CD4-positive, alpha-beta memory T cell (primary cell): ENCODE results near the gene FOXJ3. TPM values are rescaled to one million over a fixed set of nuclear protein-coding genes. Genes with fewer than 3 reads are reported as not detected.
A peak's percentile ranks its signal among the peaks of the same experiment; 100 is the strongest.

ENCODE experiments used
- CTCF ChIA-PET: fragments of 350-600 bp; sonication (Branson Sonifier 250); formaldehyde crosslinking; loops from one replicate; lab custom pipeline; 2021; ENCODE audit warnings: inconsistent platforms; ENCODE audit not compliant: partially characterized antibody; lab: Charles Lee
- POLR2A ChIA-PET: fragments of 350-600 bp; sonication (Branson Sonifier 250); formaldehyde crosslinking; loops from one replicate; lab custom pipeline; 2021; ENCODE audit not compliant: partially characterized antibody; lab: Charles Lee
- DNase-seq, 5 donors: peaks; one replicate each; pipeline versions ENCODE4 v3.0.0 to v3.0.0-alpha.2; 2020 to 2022; ENCODE audit warnings: mixed read lengths in 1 of 5
- H3K27ac ChIP-seq: one replicate; pipeline ENCODE4 v1.7.0; 2013; ENCODE audit warnings: low read depth, low read length
- H3K27me3 ChIP-seq: 2 replicates; pipeline ENCODE4 v1.7.0; 2013; ENCODE audit warnings: mild to moderate bottlenecking, low read length, moderate library complexity; ENCODE audit not compliant: insufficient read depth
- H3K36me3 ChIP-seq: 2 replicates; pipeline ENCODE4 v1.7.0; 2013; ENCODE audit warnings: mild to moderate bottlenecking, low read length, moderate library complexity; ENCODE audit not compliant: insufficient read depth
- H3K4me1 ChIP-seq: 2 replicates; pipeline ENCODE4 v1.7.0; 2013; ENCODE audit warnings: mild to moderate bottlenecking, low read length, moderate library complexity; ENCODE audit not compliant: insufficient read depth
- H3K4me3 ChIP-seq, 2 donors: one replicate each; pipeline ENCODE4 v1.7.0; 2013; ENCODE audit warnings: low read length in 2 of 2, mild to moderate bottlenecking in 1 of 2
- H3K9me3 ChIP-seq, 2 donors: one replicate each; pipeline ENCODE4 v1.7.0; 2013; ENCODE audit warnings: low read length in 2 of 2, control low read depth in 1 of 2; ENCODE audit not compliant: control insufficient read depth in 1 of 2
- H3K27ac Mint-ChIP-seq, 7 donors: one replicate each; pipeline ENCODE4 v1.8.0; 2020 to 2021; ENCODE audit warnings: mixed read lengths in 7 of 7, mild to moderate bottlenecking in 6 of 7, inconsistent platforms in 3 of 7, moderate library complexity in 3 of 7
- H3K27me3 Mint-ChIP-seq, 2 donors: one replicate each; pipeline ENCODE4 v1.8.0; 2020 to 2021; ENCODE audit warnings: mixed read lengths in 2 of 2
- H3K36me3 Mint-ChIP-seq, 2 donors: one replicate each; pipeline ENCODE4 v1.8.0; 2020 to 2021; ENCODE audit warnings: mixed read lengths in 2 of 2, inconsistent platforms in 1 of 2, mild to moderate bottlenecking in 1 of 2
- H3K4me1 Mint-ChIP-seq, 4 donors: one replicate each; pipeline ENCODE4 v1.8.0; 2020 to 2021; ENCODE audit warnings: mixed read lengths in 4 of 4, mild to moderate bottlenecking in 1 of 4
- H3K4me3 Mint-ChIP-seq, 8 donors: one replicate each; pipeline ENCODE4 v1.8.0; 2020 to 2021; ENCODE audit warnings: mixed read lengths in 8 of 8, mild to moderate bottlenecking in 7 of 8, moderate library complexity in 6 of 8, inconsistent platforms in 3 of 8
- H3K9me3 Mint-ChIP-seq, 8 donors: one replicate each; pipeline ENCODE4 v1.8.0; 2020 to 2021; ENCODE audit warnings: mixed read lengths in 8 of 8, mild to moderate bottlenecking in 5 of 8, inconsistent platforms in 3 of 8, moderate library complexity in 1 of 8
- intact Hi-C: fragments of 100-400 bp; cut with micrococcal nuclease; formaldehyde crosslinking; loops from one replicate; pipeline ENCODE4 v1.15.1; 2023
- polyA plus RNA-seq, 2 donors: library from polyadenylated mRNA; unstranded; fragments of 300-500 nt; fragmentation: Illumina TruSeq; gene quantifications; one replicate each; pipeline ENCODE4 v1.2.3, GENCODE V29; 2021
- total RNA-seq, 2 experiments: library from RNA; stranded (reverse); gene quantifications; one replicate each; pipeline ENCODE4 v1.2.3, GENCODE V29; 2021

Gene FOXJ3
- total and polyA plus RNA-seq, 4 experiments from 2014 or later, result 23.7 to 102 (median 72.0) TPM

DNA sequence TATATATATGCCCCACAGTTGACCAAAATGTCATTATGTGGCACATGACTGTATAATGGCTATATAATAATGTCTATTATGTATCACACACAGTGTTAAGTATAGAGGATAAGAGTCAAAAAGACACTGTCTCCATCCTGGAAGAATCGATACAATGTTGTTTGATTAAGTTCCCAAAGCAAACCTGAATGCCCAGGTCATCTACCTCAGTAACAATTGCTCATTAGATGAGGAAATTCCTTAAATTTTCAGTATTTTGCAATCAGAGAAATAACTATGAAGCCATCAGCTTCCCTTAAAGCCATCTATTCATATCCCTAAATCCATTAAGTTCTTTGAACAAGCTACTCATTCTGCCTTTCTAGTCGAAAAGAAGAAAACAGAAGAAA lies 10.0 kb downstream of the FOXJ3 start:
- no peaks in the 10 kb centered on the region for H3K9me3 Mint-ChIP-seq
- no peaks in the 10 kb centered on the region for H3K9me3 ChIP-seq
- H3K36me3 Mint-ChIP-seq, result peaks cover 2 to 19% of the 10 kb centered on the region in 2 donors
- ChIA-PET CTCF (interaction anchor here (0.8 to 0.9 kb wide), 2 partner anchors 9 to 20 kb away, joined by 3 read pairs; no protein-coding TSS in a partner anchor), POLR2A (interaction anchor here (1.0 to 1.5 kb wide), 4 partner anchors 9 to 358 kb away, joined by 3 to 8 read pairs (median 4); no protein-coding TSS in a partner anchor)
- no peaks in the 10 kb centered on the region for H3K27me3 Mint-ChIP-seq
- H3K4me3 ChIP-seq, result no peak overlapping the region
- no peaks in the 10 kb centered on the region for H3K36me3 ChIP-seq
- H3K27ac ChIP-seq, result no peak overlapping the region
- H3K4me1 Mint-ChIP-seq, result peaks cover 68 to 95% (median 84%) of the 10 kb centered on the region in 4 donors
- H3K27me3 ChIP-seq, result no peaks in the 10 kb centered on the region
- H3K4me1 ChIP-seq, result peaks cover 90% of the 10 kb centered on the region
- intact Hi-C loops, result no loop called here
- DNase-seq, result no peak
- H3K27ac Mint-ChIP-seq, result peak overlapping the region in 4 of 7 donors; percentile 14 to 77 (median 56)
- H3K4me3 Mint-ChIP-seq, result peak overlapping the region in 2 of 8 donors; percentile 38 to 53

DNA sequence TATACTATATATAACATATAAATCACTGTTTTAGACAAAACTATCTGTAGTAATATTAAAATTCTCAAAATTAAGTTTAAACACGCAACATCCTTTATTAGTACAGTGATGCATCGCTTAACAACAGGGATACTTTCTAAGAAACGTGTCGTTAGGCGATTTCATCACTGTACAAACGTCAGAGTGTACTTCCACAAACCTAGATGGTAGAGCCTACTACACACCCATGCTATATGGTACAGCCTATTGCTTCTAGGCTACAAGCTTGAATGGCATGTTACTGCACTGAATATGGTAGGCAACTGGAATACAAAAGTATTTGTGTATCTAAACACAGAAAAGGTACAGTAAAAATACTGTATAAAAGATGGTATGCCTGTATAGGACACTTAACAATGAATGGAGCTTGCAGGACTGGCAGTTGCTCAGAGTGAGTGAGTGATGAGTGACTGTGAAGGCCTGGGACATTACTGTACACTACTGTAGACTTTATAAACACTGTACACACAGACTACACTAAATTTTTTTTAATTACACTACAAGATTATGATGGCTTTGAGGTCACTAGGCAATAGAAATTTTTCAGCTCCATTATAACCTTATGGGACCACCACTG lies 10.5 kb downstream of the FOXJ3 start:
- H3K4me1 Mint-ChIP-seq, result peaks cover 70 to 95% (median 84%) of the 10 kb centered on the region in 4 donors

DNA sequence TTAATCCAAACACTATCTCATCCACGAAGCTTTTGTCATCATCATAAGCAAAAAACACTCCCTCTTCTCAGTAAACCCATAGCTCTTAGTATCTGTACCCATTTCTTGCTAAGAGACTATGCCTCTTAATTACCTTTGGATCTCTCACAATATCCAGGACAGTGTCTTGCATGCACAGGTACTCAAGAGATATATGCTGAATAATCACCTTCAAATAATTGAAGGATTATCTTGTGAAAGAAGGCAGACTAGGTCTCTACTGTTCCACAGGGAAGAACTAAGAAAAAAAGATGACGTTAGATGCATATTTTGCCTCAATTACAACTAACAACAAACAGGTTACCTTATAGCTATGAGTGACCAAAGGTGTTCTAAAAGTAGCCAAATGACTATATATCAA lies 11.5 kb downstream of the FOXJ3 start:
- no peaks in the 10 kb centered on the region for H3K9me3 Mint-ChIP-seq
- Histone ChIP-seq H3K9me3 (no peaks in the 10 kb centered on the region), H3K4me3 (no peak overlapping the region), H3K36me3 (no peaks in the 10 kb centered on the region), H3K27ac (no peak overlapping the region), H3K27me3 (no peaks in the 10 kb centered on the region), H3K4me1 (peaks cover 93% of the 10 kb centered on the region)
- H3K36me3 Mint-ChIP-seq, result peaks cover 2 to 19% of the 10 kb centered on the region in 2 donors
- H3K27me3 Mint-ChIP-seq, result no peaks in the 10 kb centered on the region
- intact Hi-C loops, result no loop called here
- H3K27ac Mint-ChIP-seq, result peak overlapping the region in 5 of 7 donors; percentile 8 to 85 (median 77)
- POLR2A ChIA-PET, result interaction anchor here (0.7 to 1.8 kb wide), 3 partner anchors 9 to 140 kb away, joined by 3 to 6 read pairs (median 3); partner anchors contain the start of gene CCDC30
- H3K4me3 Mint-ChIP-seq, result peak overlapping the region in 2 of 8 donors; percentile 5 to 45
- no peak for DNase-seq
- CTCF ChIA-PET, result interaction anchor here (1.3 to 1.4 kb wide), 2 partner anchors 8 to 11 kb away, joined by 4 to 7 read pairs; partner anchors contain the start of gene FOXJ3
- H3K4me1 Mint-ChIP-seq, result peaks cover 70 to 95% (median 88%) of the 10 kb centered on the region in 4 donors

More for the DNA sequence above, 10.5 kb downstream of the FOXJ3 start:
- peak overlapping the region in 3 of 7 donors; percentile 48 to 77 (median 57) for H3K27ac Mint-ChIP-seq
- intact Hi-C loops, result no loop called here
- Histone ChIP-seq H3K4me3 (no peak overlapping the region), H3K4me1 (peaks cover 92% of the 10 kb centered on the region), H3K27me3 (no peaks in the 10 kb centered on the region), H3K36me3 (no peaks in the 10 kb centered on the region), H3K9me3 (no peaks in the 10 kb centered on the region), H3K27ac (no peak overlapping the region)
- H3K4me3 Mint-ChIP-seq, result peak overlapping the region in 2 of 8 donors; percentile 6 to 20
- CTCF ChIA-PET, result interaction anchor here (0.8 to 1.3 kb wide), 3 partner anchors 8 to 20 kb away, joined by 3 to 4 read pairs (median 3); no protein-coding TSS in a partner anchor
- H3K27me3 Mint-ChIP-seq, result no peaks in the 10 kb centered on the region
- DNase-seq, result no peak
- no peaks in the 10 kb centered on the region for H3K9me3 Mint-ChIP-seq
- peaks cover 2 to 19% of the 10 kb centered on the region in 2 donors for H3K36me3 Mint-ChIP-seq
- POLR2A ChIA-PET, result interaction anchor here (0.7 to 1.8 kb wide), 5 partner anchors 9 to 359 kb away, joined by 3 to 8 read pairs (median 5); partner anchors contain the start of gene CCDC30

DNA sequence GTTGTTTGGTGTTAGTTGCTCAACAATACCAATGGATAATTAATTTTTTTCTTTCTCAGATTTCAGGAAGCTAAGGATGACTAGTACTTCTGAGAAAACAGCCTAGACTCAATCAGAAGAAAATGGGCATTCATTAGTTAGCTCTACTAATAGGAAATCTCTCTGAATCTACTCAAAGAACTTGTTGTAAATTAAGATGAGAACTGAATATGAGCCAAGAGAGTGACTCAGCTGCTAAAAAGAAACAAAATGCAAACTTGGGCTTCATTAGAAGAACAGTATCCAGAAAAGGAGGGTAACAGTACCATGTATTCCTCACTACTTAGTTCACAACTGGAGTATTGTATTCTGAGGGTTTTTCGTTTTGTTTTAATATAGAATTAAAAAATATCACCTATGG lies 12.5 kb downstream of the FOXJ3 start:
- CTCF ChIA-PET, result interaction anchor here (1.4 kb wide), 1 partner anchor 12 kb away, joined by 7 read pairs; the partner anchor contains the start of gene FOXJ3
- no peaks in the 10 kb centered on the region for H3K9me3 Mint-ChIP-seq
- peaks cover 93% of the 10 kb centered on the region for H3K4me1 ChIP-seq

DNA sequence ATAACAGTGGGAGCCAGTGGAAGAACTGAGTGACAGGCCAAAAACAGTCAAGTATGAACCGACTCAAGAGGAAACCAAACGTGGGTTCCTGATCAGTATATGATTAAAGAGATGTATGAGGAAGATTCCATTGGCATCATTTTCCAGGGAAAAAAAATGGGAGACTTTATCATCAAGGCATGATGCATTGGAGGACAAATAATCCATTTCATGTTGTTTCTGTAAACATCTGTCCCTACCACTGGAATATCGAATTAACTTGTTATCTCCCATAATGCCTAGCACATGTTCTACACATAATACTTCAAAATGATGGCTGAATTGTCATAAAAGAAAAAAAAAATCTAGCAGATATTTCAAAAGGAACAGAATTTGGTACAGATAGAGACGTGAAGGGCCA lies 13.3 kb downstream of the FOXJ3 start:
- CTCF ChIA-PET, result no interaction called here
- POLR2A ChIA-PET, result interaction anchor here (3.3 kb wide), 1 partner anchor 12 kb away, joined by 32 read pairs; the partner anchor contains the start of gene FOXJ3
- H3K27ac Mint-ChIP-seq, result peak overlapping the region; percentile 71 to 91 (median 85)

More for the DNA sequence above, 12.5 kb downstream of the FOXJ3 start:
- Histone ChIP-seq H3K4me3 (no peak overlapping the region), H3K27me3 (no peaks in the 10 kb centered on the region), H3K27ac (no peak overlapping the region), H3K36me3 (no peaks in the 10 kb centered on the region), H3K9me3 (no peaks in the 10 kb centered on the region)
- POLR2A ChIA-PET, result interaction anchor here (1.7 to 1.8 kb wide), 2 partner anchors 10 to 12 kb away, joined by 3 to 6 read pairs; no protein-coding TSS in a partner anchor
- intact Hi-C loops, result no loop called here
- DNase-seq, result no peak
- H3K36me3 Mint-ChIP-seq, result peaks cover 2 to 19% of the 10 kb centered on the region in 2 donors
- H3K27ac Mint-ChIP-seq, result peak overlapping the region; percentile 1 to 89 (median 77)
- H3K27me3 Mint-ChIP-seq, result no peaks in the 10 kb centered on the region
- H3K4me1 Mint-ChIP-seq, result peaks cover 69 to 95% (median 87%) of the 10 kb centered on the region in 4 donors
- peak overlapping the region in 2 of 8 donors; percentile 23 to 33 for H3K4me3 Mint-ChIP-seq

DNA sequence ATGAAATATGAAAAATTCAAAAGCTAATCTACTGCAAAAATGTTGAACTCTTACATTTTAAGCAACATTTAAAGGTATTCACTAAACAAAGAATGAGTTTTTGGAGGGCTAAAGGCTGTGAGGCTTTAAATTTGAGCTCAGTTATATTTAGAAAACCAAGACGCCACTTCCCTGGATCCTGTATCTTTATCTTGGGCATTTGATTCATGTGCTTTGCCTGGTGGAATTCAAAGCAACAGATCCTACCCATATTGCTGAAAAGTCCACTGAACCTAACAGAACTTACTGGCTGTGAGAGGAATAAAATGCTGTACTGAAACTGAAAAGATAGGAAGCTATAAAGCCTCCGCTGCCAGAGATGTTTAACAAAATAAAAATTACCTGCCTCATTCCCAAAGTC lies 14.3 kb downstream of the FOXJ3 start:
- Histone ChIP-seq H3K27me3 (no peaks in the 10 kb centered on the region), H3K27ac (peak overlapping the region; percentile 51), H3K9me3 (no peaks in the 10 kb centered on the region), H3K36me3 (no peaks in the 10 kb centered on the region), H3K4me1 (peaks cover 92% of the 10 kb centered on the region), H3K4me3 (peak overlapping the region in 1 of 2 donors; percentile 6)
- Mint-ChIP-seq H3K9me3 (no peaks in the 10 kb centered on the region), H3K27ac (peak overlapping the region; percentile 71 to 91 (median 85)), H3K4me1 (peaks cover 71 to 95% (median 88%) of the 10 kb centered on the region in 4 donors), H3K4me3 (peak overlapping the region in 6 of 8 donors; percentile 48 to 85 (median 64)), H3K36me3 (peaks cover 0 to 16% of the 10 kb centered on the region in 2 donors), H3K27me3 (no peaks in the 10 kb centered on the region)
- ChIA-PET POLR2A (interaction anchor here (0.7 to 3.3 kb wide), 11 partner anchors 9 to 446 kb away, joined by 3 to 32 read pairs (median 3); partner anchors contain the start of genes C1orf50, CCDC30, FOXJ3 and P3H1), CTCF (interaction anchor here (1.0 to 1.9 kb wide), 4 partner anchors 9 to 147 kb away, joined by 4 to 9 read pairs (median 6); no protein-coding TSS in a partner anchor)
- intact Hi-C loops, result loop anchor here (1.0 kb wide), 1 partner anchor 15 kb away; the partner anchor contains the start of gene FOXJ3
- DNase-seq, result no peak

More for the DNA sequence above, 13.3 kb downstream of the FOXJ3 start:
- no peaks in the 10 kb centered on the region for H3K9me3 Mint-ChIP-seq
- Histone ChIP-seq H3K9me3 (no peaks in the 10 kb centered on the region), H3K4me3 (no peak overlapping the region), H3K27me3 (no peaks in the 10 kb centered on the region), H3K27ac (no peak overlapping the region), H3K36me3 (no peaks in the 10 kb centered on the region), H3K4me1 (peaks cover 93% of the 10 kb centered on the region)
- peak overlapping the region in 4 of 8 donors; percentile 3 to 57 (median 24) for H3K4me3 Mint-ChIP-seq
- peaks cover 0 to 19% of the 10 kb centered on the region in 2 donors for H3K36me3 Mint-ChIP-seq
- intact Hi-C loops, result no loop called here
- H3K4me1 Mint-ChIP-seq, result peaks cover 68 to 95% (median 87%) of the 10 kb centered on the region in 4 donors
- DNase-seq, result no peak
- no peaks in the 10 kb centered on the region for H3K27me3 Mint-ChIP-seq
